ENCODE results near the gene POLR3K. TPM values are rescaled to one million over a fixed set of nuclear protein-coding genes. Genes with fewer than 3 reads are reported as not detected.
A peak's percentile ranks its signal among the peaks of the same experiment; 100 is the strongest.

POLR3K gene
- total RNA-seq, 1 experiment from 2014 or later: 53.6 TPM

- Histone ChIP-seq H3K23ac (ENCODE audit: insufficient read length, low read depth, low read length) (no peak overlapping the region), H2BK5ac (ENCODE audit: insufficient read length, low read length) (no peak overlapping the region), H3K18ac (ENCODE audit: insufficient read length, low read depth, low read length) (no peak overlapping the region), H3K79me2 (ENCODE audit: insufficient read depth, low read length) (no peaks in the 10 kb centered on the region; the same call in 1 of the 2 replicates), H3T11ph (ENCODE audit: low read length) (no peak overlapping the region), H3K27ac (ENCODE audit: insufficient read length, low read depth, low read length) (no peak overlapping the region), H3K27me3 (ENCODE audit: insufficient read depth, low read length) (no peaks in the 10 kb centered on the region), H3K79me1 (ENCODE audit: insufficient read depth, low read depth, low read length, poor library complexity, severe bottlenecking) (no peaks in the 10 kb centered on the region), H4K8ac (replicated peaks; ENCODE audit: insufficient read length, low read depth, low read length) (no peak overlapping the region), H3K4me1 (ENCODE audit: insufficient read depth, low read length) (no peaks in the 10 kb centered on the region), H3K56ac (ENCODE audit: insufficient read length, low read depth, low read length) (no peak overlapping the region), H2BK15ac (ENCODE audit: low read depth, low read length) (no peak overlapping the region), H2BK20ac (ENCODE audit: low read depth, low read length, poor library complexity, severe bottlenecking) (no peak overlapping the region), H3K23me2 (ENCODE audit: insufficient read length, low read depth, low read length, poor library complexity, severe bottlenecking) (peaks cover 10% of the 10 kb centered on the region), H3K4me2 (ENCODE audit: insufficient read depth, insufficient read length, low read length) (no peak overlapping the region), H4K20me1 (ENCODE audit: control insufficient read depth, insufficient read depth, insufficient read length) (no peaks in the 10 kb centered on the region), H3K14ac (ENCODE audit: insufficient read depth, low read length) (no peak overlapping the region; the same call in 1 of the 2 replicates), H4K5ac (ENCODE audit: insufficient read length, low read depth, low read length) (no peak overlapping the region), H2AK5ac (ENCODE audit: insufficient read length, low read length) (no peak overlapping the region), H3K9me3 (ENCODE audit: control insufficient read depth, low read depth, low read length) (no peaks in the 10 kb centered on the region), H4K91ac (ENCODE audit: insufficient read length, low read depth, low read length) (no peak overlapping the region), H2BK120ac (ENCODE audit: low read depth, low read length, poor library complexity, severe bottlenecking) (no peak overlapping the region), H3K9ac (ENCODE audit: extremely low read depth, insufficient read length, low read length) (no peak overlapping the region), H2AFZ (ENCODE audit: low read length) (no peak overlapping the region), H2BK12ac (ENCODE audit: insufficient read length, low read depth, low read length) (no peak overlapping the region), H3K4ac (ENCODE audit: low read depth, low read length) (no peak overlapping the region)
- Mint-ChIP-seq H3K36me3 (ENCODE audit: insufficient read depth in 1 of 3, low read depth in 3 of 3) (peaks cover 3 to 12% (median 8%) of the 10 kb centered on the region in 3 experiments; a peak in 5 of 7 replicates), H3K27ac (peak overlapping the region in 1 of 3 experiments; percentile 27; a peak in 1 of 7 replicates), H3K27me3 (ENCODE audit: low read depth) (no peaks in the 10 kb centered on the region), H3K4me3 (peak overlapping the region in 1 of 2 experiments; percentile 14; a peak in 1 of 5 replicates), H3K4me1 (peaks cover 21 to 29% of the 10 kb centered on the region in 2 experiments), H3K9me3 (no peaks in the 10 kb centered on the region)
- DNase-seq: no peak
- TF ChIP-seq CTCF (conservative IDR thresholded peaks at IDR 0.05): no peak
- WGBS (ENCODE audit: extremely low coverage, insufficient read length, low lambda C conversion rate): no CpG with 5 or more reads among the region's 10 CpGs
These were observed 13.9 kb upstream of the POLR3K start for GRCh38 chr16:67183-67791.

Data from H9 (cell line).